Measurements from ENCODE around the gene GRIA4. TPM values are rescaled to one million over a fixed set of nuclear protein-coding genes. Genes with fewer than 3 reads are reported as not detected.

Gene GRIA4
- total RNA-seq, 4 donors from 2014 or later = not detected

DNA sequence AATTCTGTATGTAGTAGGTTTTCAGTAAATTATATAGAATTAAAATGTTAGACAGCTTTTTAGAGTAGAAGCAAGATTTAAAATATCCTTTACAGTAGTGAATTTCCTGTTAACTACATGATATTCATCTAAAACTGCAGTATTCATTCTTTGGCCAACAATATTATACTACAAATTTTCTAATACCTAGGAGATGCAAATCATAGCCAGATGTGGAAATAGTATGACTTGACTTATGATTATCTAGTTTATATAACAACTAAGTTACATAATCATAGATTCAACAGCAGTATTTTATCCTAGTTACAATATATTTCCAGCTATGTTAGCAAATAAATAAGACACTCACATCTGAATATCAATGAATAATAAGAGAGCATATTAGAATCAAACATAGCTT, 249.0 kb downstream of the GRIA4 start:
- intact Hi-C loops (cut with DNase I) = no loop called here
- no peak for TF ChIP-seq POLR2A (IDR thresholded peaks at IDR 0.05)
- TF ChIP-seq, protein P1, sequence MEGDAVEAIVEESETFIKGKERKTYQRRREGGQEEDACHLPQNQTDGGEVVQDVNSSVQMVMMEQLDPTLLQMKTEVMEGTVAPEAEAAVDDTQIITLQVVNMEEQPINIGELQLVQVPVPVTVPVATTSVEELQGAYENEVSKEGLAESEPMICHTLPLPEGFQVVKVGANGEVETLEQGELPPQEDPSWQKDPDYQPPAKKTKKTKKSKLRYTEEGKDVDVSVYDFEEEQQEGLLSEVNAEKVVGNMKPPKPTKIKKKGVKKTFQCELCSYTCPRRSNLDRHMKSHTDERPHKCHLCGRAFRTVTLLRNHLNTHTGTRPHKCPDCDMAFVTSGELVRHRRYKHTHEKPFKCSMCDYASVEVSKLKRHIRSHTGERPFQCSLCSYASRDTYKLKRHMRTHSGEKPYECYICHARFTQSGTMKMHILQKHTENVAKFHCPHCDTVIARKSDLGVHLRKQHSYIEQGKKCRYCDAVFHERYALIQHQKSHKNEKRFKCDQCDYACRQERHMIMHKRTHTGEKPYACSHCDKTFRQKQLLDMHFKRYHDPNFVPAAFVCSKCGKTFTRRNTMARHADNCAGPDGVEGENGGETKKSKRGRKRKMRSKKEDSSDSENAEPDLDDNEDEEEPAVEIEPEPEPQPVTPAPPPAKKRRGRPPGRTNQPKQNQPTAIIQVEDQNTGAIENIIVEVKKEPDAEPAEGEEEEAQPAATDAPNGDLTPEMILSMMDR (IDR thresholded peaks at IDR 0.05) = no peak
- no peak overlapping the region for H3K27ac ChIP-seq

GRCh38 chr11:105860105-105860504, 250.2 kb downstream of the GRIA4 start:
- no peaks in the 10 kb centered on the region for H3K27me3 ChIP-seq
- intact Hi-C loops (cut with DNase I) = no loop called here
- no peak for DNase-seq

More for the DNA sequence above, 249.0 kb downstream of the GRIA4 start:
- no peaks in the 10 kb centered on the region for H3K27me3 ChIP-seq
- H3K4me1 ChIP-seq = no peaks in the 10 kb centered on the region
- no peak for DNase-seq
- H3K36me3 ChIP-seq = no peaks in the 10 kb centered on the region
- H3K4me3 ChIP-seq = no peak overlapping the region
- no peaks in the 10 kb centered on the region for H3K9me3 ChIP-seq

DNA sequence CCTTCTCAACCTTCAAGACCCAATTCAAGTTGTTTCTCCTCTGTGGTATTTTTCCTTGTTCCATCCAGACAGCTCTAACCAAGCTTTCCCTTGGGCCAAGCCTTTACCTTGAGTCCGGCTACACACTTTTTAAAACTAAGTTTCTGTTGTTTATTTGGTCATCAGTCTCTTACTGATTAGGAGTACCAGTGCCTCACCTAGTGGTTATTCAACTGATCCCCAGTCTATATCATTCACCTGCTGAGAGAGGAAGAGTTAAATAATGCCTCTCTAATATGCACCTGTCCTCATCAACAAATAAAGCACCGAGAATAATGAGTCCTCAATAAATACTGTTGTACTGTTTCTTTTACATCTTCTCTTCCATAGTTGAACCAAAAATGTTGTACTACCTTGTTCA, 251.4 kb downstream of the GRIA4 start:
- Histone ChIP-seq H3K9me3 (no peaks in the 10 kb centered on the region), H3K27ac (no peak overlapping the region), H3K4me1 (no peaks in the 10 kb centered on the region), H3K4me3 (no peak overlapping the region), H3K27me3 (no peaks in the 10 kb centered on the region), H3K36me3 (no peaks in the 10 kb centered on the region)
- no peak for DNase-seq
- TF ChIP-seq POLR2A (IDR thresholded peaks at IDR 0.05) = no peak
- TF ChIP-seq, protein P1 (IDR thresholded peaks at IDR 0.05) = peak in 1 of 6 experiments; percentile 24
- intact Hi-C loops (cut with DNase I) = no loop called here
- WGBS, 2 donors = 45 to 49% methylated on average over 2 of the region's 2 CpGs

More at GRCh38 chr11:105860105-105860504, 250.2 kb downstream of the GRIA4 start:
- 59 to 64% methylated on average over 3 of the region's 3 CpGs for WGBS, 2 donors
- Histone ChIP-seq H3K4me3 (no peak overlapping the region), H3K36me3 (no peaks in the 10 kb centered on the region), H3K4me1 (no peaks in the 10 kb centered on the region), H3K9me3 (no peaks in the 10 kb centered on the region), H3K27ac (no peak overlapping the region)
- no peak for TF ChIP-seq POLR2A (IDR thresholded peaks at IDR 0.05)
- TF ChIP-seq, protein P1 (IDR thresholded peaks at IDR 0.05) = no peak

GRCh38 chr11:105862736-105863367, 253.0 kb downstream of the GRIA4 start:
- no peak overlapping the region for H3K27ac ChIP-seq
- no peaks in the 10 kb centered on the region for H3K27me3 ChIP-seq
- no peak overlapping the region for H3K4me3 ChIP-seq
- intact Hi-C loops (cut with DNase I) = no loop called here
- no peaks in the 10 kb centered on the region for H3K36me3 ChIP-seq
- WGBS, 2 donors = 12 to 17% methylated on average over 3 of the region's 3 CpGs
- H3K9me3 ChIP-seq = no peaks in the 10 kb centered on the region
- TF ChIP-seq, protein P1 (IDR thresholded peaks at IDR 0.05) = peak in 5 of 6 experiments; percentile 39 to 70 (median 48)
- TF ChIP-seq POLR2A (IDR thresholded peaks at IDR 0.05) = no peak
- no peaks in the 10 kb centered on the region for H3K4me1 ChIP-seq
- DNase-seq = no peak

- TF ChIP-seq, protein P1 (IDR thresholded peaks at IDR 0.05) = no peak
- TF ChIP-seq POLR2A (IDR thresholded peaks at IDR 0.05) = no peak
- Histone ChIP-seq H3K4me1 (no peaks in the 10 kb centered on the region), H3K36me3 (no peaks in the 10 kb centered on the region), H3K9me3 (no peaks in the 10 kb centered on the region), H3K27ac (no peak overlapping the region), H3K27me3 (no peaks in the 10 kb centered on the region), H3K4me3 (no peak overlapping the region)
- DNase-seq = no peak
- intact Hi-C loops (cut with DNase I) = no loop called here
- WGBS, 2 donors = 35% methylated on average over 3 of the region's 3 CpGs
Observed at GRCh38 chr11:105863523-105863922, 253.7 kb downstream of the GRIA4 start.
